Activated T-helper 1 cell treated with anti-CD3 and anti-CD28 coated beads, Interleukin-12 subunit alpha, Interleukin-12 subunit beta, Interleukin-2, Interleukin-4 antibody, amounts not matched to agents 30 ng/mL and 10 ng/mL and 1 ng/mL, durations not matched to agents 14 hours and 24 hours and 36 hours (primary cell): ENCODE results near the gene SPANXC. TPM values are rescaled to one million over a fixed set of nuclear protein-coding genes. Genes with fewer than 3 reads are reported as not detected.
"Not testable (repeated sequence)": the region's sequence is repeated elsewhere in the genome, so short reads cannot be mapped to it uniquely, and the experiment has no call there.

Experiments used
- DNase-seq: peaks from one replicate; pipeline ENCODE4 v3.0.0; 2021; ENCODE audit warnings: low spot score
- H3K27ac Mint-ChIP-seq: one replicate; pipeline ENCODE4 v1.8.0; 2021; ENCODE audit warnings: mild to moderate bottlenecking, mixed read lengths
- H3K27me3 Mint-ChIP-seq: one replicate; pipeline ENCODE4 v1.8.0; 2022; ENCODE audit warnings: mild to moderate bottlenecking, moderate library complexity, mixed read lengths; ENCODE audit not compliant: insufficient read depth
- H3K36me3 Mint-ChIP-seq: one replicate; pipeline ENCODE4 v1.8.0; 2021; ENCODE audit warnings: low read depth, mixed read lengths
- H3K4me1 Mint-ChIP-seq: one replicate; pipeline ENCODE4 v1.8.0; 2021; ENCODE audit warnings: low read depth, mixed read lengths
- H3K4me3 Mint-ChIP-seq: one replicate; pipeline ENCODE4 v1.8.0; 2021; ENCODE audit warnings: mild to moderate bottlenecking, moderate library complexity, mixed read lengths
- H3K9me3 Mint-ChIP-seq: one replicate; pipeline ENCODE4 v1.8.0; 2021; ENCODE audit warnings: mixed read lengths
- intact Hi-C: fragments of 100-400 bp; cut with micrococcal nuclease; formaldehyde crosslinking; loops from one replicate; pipeline ENCODE4 v1.15.1; 2024
- total RNA-seq: library from RNA; stranded (reverse); gene quantifications from 2 replicates; pipeline ENCODE4 v1.2.3, GENCODE V29; 2022

SPANXC gene, protein sequence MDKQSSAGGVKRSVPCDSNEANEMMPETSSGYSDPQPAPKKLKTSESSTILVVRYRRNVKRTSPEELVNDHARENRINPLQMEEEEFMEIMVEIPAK
- not detected in 2 replicates for total RNA-seq

GRCh38 chrX:141242417-141242816, at the start of gene SPANXC:
Gene SPANXC, minus strand, starts transcription at chrX:141242517. Its CDS starts 60 bp downstream, at chrX:141242457.
- H3K27me3 Mint-ChIP-seq, intact Hi-C loops: not testable (repeated sequence)

GRCh38 chrX:141279476-141279875, 37.2 kb upstream of the SPANXC start:
- H3K27me3 Mint-ChIP-seq, result no peaks in the 10 kb centered on the region
- DNase-seq, result no peak
- intact Hi-C loops, result loop anchor here (5.0 kb wide), 1 partner anchor 462 kb away; no protein-coding TSS in a partner anchor
- H3K9me3 Mint-ChIP-seq, result no peaks in the 10 kb centered on the region
- H3K4me3 Mint-ChIP-seq, result no peak overlapping the region
- H3K27ac Mint-ChIP-seq, result no peak overlapping the region
- H3K36me3 Mint-ChIP-seq, result no peaks in the 10 kb centered on the region
- H3K4me1 Mint-ChIP-seq, result no peaks in the 10 kb centered on the region

More at GRCh38 chrX:141242417-141242816, at the start of gene SPANXC:
- not testable (repeated sequence) for H3K4me1 Mint-ChIP-seq, H3K4me3 Mint-ChIP-seq, DNase-seq, H3K9me3 Mint-ChIP-seq, H3K27ac Mint-ChIP-seq, H3K36me3 Mint-ChIP-seq

GRCh38 chrX:141278306-141278705, 36.0 kb upstream of the SPANXC start:
- H3K4me3 Mint-ChIP-seq, result no peak overlapping the region
- no peaks in the 10 kb centered on the region for H3K27me3 Mint-ChIP-seq
- no peaks in the 10 kb centered on the region for H3K4me1 Mint-ChIP-seq
- H3K36me3 Mint-ChIP-seq, result no peaks in the 10 kb centered on the region
- no peak overlapping the region for H3K27ac Mint-ChIP-seq
- intact Hi-C loops, result loop anchor here (5.0 kb wide), 1 partner anchor 461 kb away; no protein-coding TSS in a partner anchor
- no peaks in the 10 kb centered on the region for H3K9me3 Mint-ChIP-seq
- no peak for DNase-seq

DNA sequence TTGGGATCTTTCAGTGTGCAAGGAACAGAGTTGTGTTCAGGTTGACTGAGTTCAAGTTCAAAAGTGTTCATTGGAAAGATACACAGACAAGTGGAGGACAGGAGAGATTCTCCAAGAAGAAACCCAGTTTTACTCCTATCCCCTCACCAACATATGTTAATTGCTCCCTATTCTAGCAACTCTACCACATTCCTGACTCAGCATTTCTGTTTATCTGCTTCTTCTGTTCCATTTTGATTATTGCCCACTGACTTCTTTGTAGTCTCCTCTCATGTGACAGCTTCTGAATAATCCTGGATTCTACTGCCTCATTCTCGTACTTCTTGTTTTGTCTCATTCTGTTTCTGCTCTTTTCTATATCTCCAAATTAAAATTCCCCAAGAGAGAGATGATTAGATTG, 15.8 kb upstream of the SPANXC start:
- H3K27me3 Mint-ChIP-seq, result no peaks in the 10 kb centered on the region
- intact Hi-C loops, result no loop called here
- no peak overlapping the region for H3K4me3 Mint-ChIP-seq
- DNase-seq, result no peak
- no peaks in the 10 kb centered on the region for H3K4me1 Mint-ChIP-seq
- no peaks in the 10 kb centered on the region for H3K36me3 Mint-ChIP-seq
- peaks cover 15% of the 10 kb centered on the region for H3K9me3 Mint-ChIP-seq
- H3K27ac Mint-ChIP-seq, result no peak overlapping the region

DNA sequence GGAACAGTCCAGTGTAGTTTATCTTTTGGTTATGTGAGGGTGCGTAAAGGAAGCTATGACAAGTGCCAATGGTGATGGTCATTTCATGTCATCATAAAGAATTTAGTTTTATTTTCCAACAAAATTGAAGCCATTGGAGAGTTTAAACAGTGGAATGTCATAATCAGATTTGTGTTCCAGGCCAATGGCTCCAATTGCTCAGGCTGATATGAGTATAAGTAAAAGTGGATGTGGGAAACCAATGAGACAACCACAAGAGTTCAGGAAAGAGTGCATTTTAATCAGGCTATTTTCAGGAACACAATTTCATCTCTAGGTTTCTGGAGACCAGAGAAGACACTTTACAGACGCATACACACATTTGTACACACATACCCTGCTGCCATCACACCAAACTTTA, 20.7 kb downstream of the SPANXC start:
- H3K27ac Mint-ChIP-seq, result no peak overlapping the region
- no peak overlapping the region for H3K4me3 Mint-ChIP-seq
- no peak for DNase-seq
- no peaks in the 10 kb centered on the region for H3K9me3 Mint-ChIP-seq
- H3K4me1 Mint-ChIP-seq, result no peaks in the 10 kb centered on the region
- no peaks in the 10 kb centered on the region for H3K27me3 Mint-ChIP-seq
- no peaks in the 10 kb centered on the region for H3K36me3 Mint-ChIP-seq
- intact Hi-C loops, result no loop called here

- DNase-seq, result no peak
- H3K9me3 Mint-ChIP-seq, result no peaks in the 10 kb centered on the region
- intact Hi-C loops, result no loop called here
- no peaks in the 10 kb centered on the region for H3K4me1 Mint-ChIP-seq
- no peaks in the 10 kb centered on the region for H3K27me3 Mint-ChIP-seq
- H3K36me3 Mint-ChIP-seq, result no peaks in the 10 kb centered on the region
- H3K27ac Mint-ChIP-seq, result no peak overlapping the region
- no peak overlapping the region for H3K4me3 Mint-ChIP-seq
These were observed 21.8 kb downstream of the SPANXC start for GRCh38 chrX:141220342-141221008.

DNA sequence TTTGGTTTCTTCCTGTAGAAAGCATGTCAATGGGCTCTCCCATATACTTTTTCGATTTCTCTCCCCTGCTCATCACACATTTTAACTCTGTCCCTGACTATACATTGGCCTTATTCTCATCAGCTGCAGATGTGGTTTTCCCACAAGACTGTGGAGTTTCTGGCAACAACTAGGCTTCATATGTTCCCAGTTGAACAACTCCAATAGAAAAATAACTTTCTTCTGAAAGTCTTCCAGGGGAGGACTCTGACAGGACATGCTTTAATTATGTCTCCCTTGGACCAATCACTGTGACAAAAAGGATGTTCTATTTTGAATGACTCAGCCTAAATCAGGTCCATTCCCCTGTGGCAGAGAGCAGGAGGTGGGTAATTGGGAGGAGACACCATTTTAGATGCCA, 28.1 kb downstream of the SPANXC start:
- Mint-ChIP-seq H3K27ac (no peak overlapping the region), H3K9me3 (no peaks in the 10 kb centered on the region), H3K4me3 (no peak overlapping the region), H3K4me1 (no peaks in the 10 kb centered on the region), H3K36me3 (no peaks in the 10 kb centered on the region), H3K27me3 (no peaks in the 10 kb centered on the region)
- intact Hi-C loops, result no loop called here
- DNase-seq, result no peak

DNA sequence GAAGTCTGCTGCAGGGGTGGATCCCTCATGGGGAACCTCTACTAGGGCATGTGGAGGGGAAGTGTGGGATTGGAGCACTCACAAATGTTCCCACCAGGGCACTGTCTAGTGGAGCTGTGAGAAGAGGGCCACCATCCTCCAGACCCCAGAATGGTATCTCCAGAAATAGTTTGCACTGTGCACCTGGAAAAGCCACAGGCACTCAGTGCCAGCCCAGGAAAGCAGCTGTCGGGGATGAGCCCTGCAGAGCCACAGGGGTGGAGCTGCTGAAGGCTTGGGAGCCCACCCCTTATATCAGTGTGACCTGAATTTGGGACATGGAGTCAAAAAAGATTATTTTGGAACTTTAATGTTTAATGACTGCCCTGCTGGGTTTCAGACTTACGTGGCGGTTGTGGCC, 40.4 kb downstream of the SPANXC start:
- H3K27ac Mint-ChIP-seq, result no peak overlapping the region
- no peaks in the 10 kb centered on the region for H3K9me3 Mint-ChIP-seq
- H3K4me3 Mint-ChIP-seq, result no peak overlapping the region
- no peaks in the 10 kb centered on the region for H3K4me1 Mint-ChIP-seq
- no peak for DNase-seq
- H3K36me3 Mint-ChIP-seq, result no peaks in the 10 kb centered on the region
- H3K27me3 Mint-ChIP-seq, result no peaks in the 10 kb centered on the region
- intact Hi-C loops, result no loop called here

Other genes starting within 250 kb of the SPANXC start
- not detected in 2 replicates for gene SPANXB1, start 239.9 kb downstream of the SPANXC start, total RNA-seq
- gene LDOC1, start 65.4 kb downstream of the SPANXC start, total RNA-seq, result 5.4 and 6.9 TPM in 2 replicates